Smooth muscle cell (in vitro differentiated cells): ENCODE measurements around the gene CACNA1S. TPM values are rescaled to one million over a fixed set of nuclear protein-coding genes. Genes with fewer than 3 reads are reported as not detected.
A peak's percentile ranks its signal among the peaks of the same experiment; 100 is the strongest.

Source experiments
- DNase-seq: peaks from one replicate; lab custom pipeline; 2025; ENCODE audit not compliant: unreplicated experiment; lab: John Stamatoyannopoulos, UW
- H2AFZ ChIP-seq: fragments of 200-600 bp; sonication (generic); 2 replicates; pipeline ENCODE4 v1.6.0; 2016; ENCODE audit warnings: antibody characterized with exemption, low read depth, mild to moderate bottlenecking
- H3F3A ChIP-seq: fragments of 200-600 bp; sonication (generic); 2 replicates; pipeline ENCODE4 v1.6.0; 2017; ENCODE audit warnings: antibody characterized with exemption, low read depth
- H3K27ac ChIP-seq: fragments of 200-600 bp; sonication (generic); 2 replicates; pipeline ENCODE4 v1.5.1; 2016; ENCODE audit warnings: low read depth, mild to moderate bottlenecking
- H3K27me3 ChIP-seq: fragments of 200-600 bp; sonication (generic); 2 replicates; pipeline ENCODE4 v1.6.1; 2016; ENCODE audit warnings: low read depth, mild to moderate bottlenecking
- H3K36me3 ChIP-seq: fragments of 200-600 bp; sonication (generic); 2 replicates; pipeline ENCODE4 v1.5.1; 2016; ENCODE audit warnings: low read depth
- H3K4me1 ChIP-seq: fragments of 200-600 bp; sonication (generic); 2 replicates; pipeline ENCODE4 v1.5.1; 2016; ENCODE audit warnings: low read depth
- H3K4me2 ChIP-seq: fragments of 200-600 bp; sonication (generic); 2 replicates; pipeline ENCODE4 v1.6.0; 2016; ENCODE audit warnings: mild to moderate bottlenecking
- H3K4me3 ChIP-seq: fragments of 200-600 bp; sonication (generic); 2 replicates; pipeline ENCODE4 v1.5.1; 2016; ENCODE audit warnings: mild to moderate bottlenecking
- H3K79me2 ChIP-seq: fragments of 200-600 bp; sonication (generic); 2 replicates; pipeline ENCODE4 v1.6.0; 2016; ENCODE audit warnings: low read depth, mild to moderate bottlenecking
- H3K9ac ChIP-seq: fragments of 200-600 bp; sonication (generic); 2 replicates; pipeline ENCODE4 v1.6.0; 2016; ENCODE audit warnings: low read depth
- H3K9me3 ChIP-seq: fragments of 200-600 bp; sonication (generic); replicated peaks from 2 replicates; pipeline ENCODE4 v1.5.1; 2016; ENCODE audit warnings: low read depth
- H4K20me1 ChIP-seq: fragments of 200-600 bp; sonication (generic); 2 replicates; pipeline ENCODE4 v1.6.0; 2016; ENCODE audit warnings: low read depth
- WGBS: methylation state at CpG from one replicate; pipeline ENCODE4 v1.1.7; 2016; ENCODE audit warnings: low lambda C conversion rate; 5-methylcytosine and 5-hydroxymethylcytosine counted together
- polyA plus RNA-seq: library from polyadenylated mRNA; unstranded; fragments of >200 nt; fragmentation: Nextera tagmentation; extraction: Ambion mirVana; gene quantifications from 2 replicates; pipeline ENCODE4 v1.2.1, GENCODE V29; 2016
- total RNA-seq: library from RNA; depleted of rRNA; stranded (reverse); fragments of >200 nt; gene quantifications from 2 replicates; pipeline ENCODE4 v1.2.3, GENCODE V29; 2014
- TF ChIP-seq, protein P1 (sequence below): fragments of 200-600 bp; sonication (generic); IDR thresholded peaks from 2 replicates; pipeline ENCODE4 v1.5.1; 2017; ENCODE audit warnings: borderline replicate concordance, mild to moderate bottlenecking, antibody characterized with exemption; ENCODE audit not compliant: insufficient read depth, poor library complexity, severe bottlenecking

The CACNA1S gene
- total and polyA plus RNA-seq, 2 experiments from 2014 or later: not detected

DNA sequence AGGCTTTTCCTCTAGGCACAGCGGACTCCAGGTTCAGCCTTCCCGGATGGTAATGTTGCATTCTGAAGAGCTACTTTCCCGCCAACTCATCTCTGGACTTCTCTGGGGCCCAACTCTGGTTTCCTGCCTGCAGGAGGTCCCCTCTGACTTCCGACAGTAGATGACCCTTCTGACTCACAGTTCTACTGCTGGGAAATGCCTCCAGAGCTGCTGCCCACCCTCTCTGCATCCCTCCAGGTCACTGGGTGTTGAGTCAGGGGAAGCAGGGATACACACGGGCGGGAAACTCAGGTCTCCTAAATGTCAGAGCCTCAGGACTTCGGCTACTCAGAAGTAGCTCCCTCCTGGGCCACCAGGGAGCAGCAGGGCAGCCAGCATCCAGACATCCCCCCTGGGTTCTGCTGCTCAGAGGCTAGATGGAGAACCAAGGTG is 86.6 kb downstream of the CACNA1S start:
- no peaks in the 10 kb centered on the region for H3K9me3 ChIP-seq
- H3F3A ChIP-seq: peaks cover 5% of the 10 kb centered on the region
- WGBS: 24% methylated on average over 7 of the region's 7 CpGs
- H2AFZ ChIP-seq: no peak overlapping the region
- no peak overlapping the region for H3K27ac ChIP-seq
- no peak for DNase-seq
- no peaks in the 10 kb centered on the region for H3K27me3 ChIP-seq
- no peaks in the 10 kb centered on the region for H4K20me1 ChIP-seq
- H3K4me3 ChIP-seq: no peak overlapping the region
- H3K4me1 ChIP-seq: peaks cover 33% of the 10 kb centered on the region
- no peak overlapping the region for H3K9ac ChIP-seq
- TF ChIP-seq, protein P1, sequence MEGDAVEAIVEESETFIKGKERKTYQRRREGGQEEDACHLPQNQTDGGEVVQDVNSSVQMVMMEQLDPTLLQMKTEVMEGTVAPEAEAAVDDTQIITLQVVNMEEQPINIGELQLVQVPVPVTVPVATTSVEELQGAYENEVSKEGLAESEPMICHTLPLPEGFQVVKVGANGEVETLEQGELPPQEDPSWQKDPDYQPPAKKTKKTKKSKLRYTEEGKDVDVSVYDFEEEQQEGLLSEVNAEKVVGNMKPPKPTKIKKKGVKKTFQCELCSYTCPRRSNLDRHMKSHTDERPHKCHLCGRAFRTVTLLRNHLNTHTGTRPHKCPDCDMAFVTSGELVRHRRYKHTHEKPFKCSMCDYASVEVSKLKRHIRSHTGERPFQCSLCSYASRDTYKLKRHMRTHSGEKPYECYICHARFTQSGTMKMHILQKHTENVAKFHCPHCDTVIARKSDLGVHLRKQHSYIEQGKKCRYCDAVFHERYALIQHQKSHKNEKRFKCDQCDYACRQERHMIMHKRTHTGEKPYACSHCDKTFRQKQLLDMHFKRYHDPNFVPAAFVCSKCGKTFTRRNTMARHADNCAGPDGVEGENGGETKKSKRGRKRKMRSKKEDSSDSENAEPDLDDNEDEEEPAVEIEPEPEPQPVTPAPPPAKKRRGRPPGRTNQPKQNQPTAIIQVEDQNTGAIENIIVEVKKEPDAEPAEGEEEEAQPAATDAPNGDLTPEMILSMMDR: no peak
- H3K4me2 ChIP-seq: peak overlapping the region; percentile 2
- H3K79me2 ChIP-seq: no peaks in the 10 kb centered on the region
- no peaks in the 10 kb centered on the region for H3K36me3 ChIP-seq

DNA sequence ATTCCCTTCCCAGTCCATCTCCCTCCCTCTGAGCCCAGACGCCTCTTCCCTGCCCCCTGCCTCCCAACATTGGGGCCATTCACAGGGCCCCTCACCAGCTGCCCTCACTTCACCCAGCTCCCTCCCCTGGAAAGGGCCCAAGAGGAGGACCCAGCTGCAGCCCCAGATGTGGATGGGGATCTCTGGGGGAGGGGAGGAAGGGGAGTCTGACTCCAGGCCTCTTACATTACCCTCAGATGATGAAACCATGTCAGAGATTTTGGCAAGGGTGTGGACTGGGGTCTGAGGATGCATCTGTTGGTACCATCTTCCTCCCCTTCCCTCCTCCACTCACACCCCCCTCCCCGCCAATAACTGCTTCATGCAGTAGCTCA is 87.6 kb downstream of the CACNA1S start:
- no peak for DNase-seq
- Histone ChIP-seq H3K4me3 (no peak overlapping the region), H4K20me1 (no peaks in the 10 kb centered on the region), H3K4me1 (peaks cover 43% of the 10 kb centered on the region), H3K27ac (no peak overlapping the region), H3F3A (peaks cover 5% of the 10 kb centered on the region), H3K27me3 (no peaks in the 10 kb centered on the region), H3K9me3 (no peaks in the 10 kb centered on the region), H2AFZ (no peak overlapping the region), H3K4me2 (no peak overlapping the region), H3K79me2 (no peaks in the 10 kb centered on the region), H3K36me3 (no peaks in the 10 kb centered on the region), H3K9ac (no peak overlapping the region)
- TF ChIP-seq, protein P1: no peak
- 85% methylated on average over 2 of the region's 2 CpGs for WGBS

DNA sequence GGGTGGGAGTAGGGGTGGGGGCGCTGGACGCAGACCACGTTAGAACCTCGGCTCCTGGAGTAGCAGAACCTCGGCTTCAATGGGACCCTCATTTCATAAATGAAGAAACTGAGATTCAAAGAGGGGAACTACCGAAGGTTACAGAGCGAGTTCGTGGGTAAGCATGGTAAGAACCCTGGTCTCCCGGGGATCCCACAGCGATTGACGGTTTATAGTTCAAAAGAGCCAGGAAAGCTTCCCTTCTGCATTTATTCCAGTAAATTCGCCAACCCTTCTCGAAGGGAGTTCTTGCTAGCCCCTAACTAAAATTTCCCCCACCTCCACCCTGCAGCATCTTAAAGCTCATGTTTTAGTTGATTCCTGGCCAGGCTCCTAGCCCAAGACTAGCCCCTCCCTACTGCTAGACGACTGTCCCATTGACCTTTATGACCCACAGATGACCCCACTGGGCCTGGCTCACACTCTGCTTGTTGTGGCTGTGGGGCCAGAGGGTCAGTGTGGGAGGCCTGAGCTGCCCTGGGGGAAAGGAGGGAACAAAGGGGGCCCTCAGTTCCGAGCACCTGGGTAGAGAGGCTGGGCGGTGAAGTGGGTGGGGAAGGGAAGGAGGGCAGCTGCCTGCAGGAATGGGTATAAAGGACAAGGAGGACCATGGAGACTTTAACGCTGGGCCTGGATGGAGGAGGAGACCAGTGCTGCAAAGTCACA is 88.2 kb downstream of the CACNA1S start:
- Histone ChIP-seq H3K36me3 (no peaks in the 10 kb centered on the region), H4K20me1 (no peaks in the 10 kb centered on the region), H3K27me3 (no peaks in the 10 kb centered on the region), H3K9me3 (no peaks in the 10 kb centered on the region), H3K9ac (no peak overlapping the region), H3K4me3 (peak overlapping the region; percentile 70), H3K79me2 (no peaks in the 10 kb centered on the region), H3K4me1 (peaks cover 48% of the 10 kb centered on the region), H2AFZ (no peak overlapping the region), H3K4me2 (peak overlapping the region; percentile 99), H3K27ac (no peak overlapping the region), H3F3A (peaks cover 5% of the 10 kb centered on the region)
- TF ChIP-seq, protein P1: no peak
- no peak for DNase-seq
- 40% methylated on average over 15 of the region's 17 CpGs for WGBS

DNA sequence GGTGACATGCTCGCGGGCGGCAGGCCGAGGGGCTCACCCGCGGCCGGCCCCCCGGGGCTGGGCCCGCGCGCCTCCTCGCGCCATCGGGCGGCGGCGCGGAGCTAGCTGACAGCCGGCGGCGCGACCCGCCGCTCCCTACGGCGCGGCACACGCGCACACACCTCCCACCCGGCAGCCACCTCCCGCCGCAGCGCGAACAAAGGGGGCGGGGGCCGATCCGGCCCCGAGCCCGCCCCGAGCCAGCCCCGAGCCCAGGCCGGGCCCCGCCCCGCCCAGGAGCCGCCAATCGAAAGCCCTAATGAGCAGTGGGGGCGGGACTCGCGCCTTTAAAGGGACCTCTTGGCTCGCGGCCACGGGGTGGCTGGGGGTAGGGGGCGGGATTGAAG is 88.7 kb downstream of the CACNA1S start, which contains the start of gene KIF21B:
Gene KIF21B (minus strand): TSS at position 198 of the 386 bp plus-strand sequence. CDS start 331 bp downstream, outside the sequence.
- WGBS: 0% methylated on average over 2 of the region's 53 CpGs
- H3K27ac ChIP-seq: no peak within 1 kb of the TSS
- peak within 1 kb of the TSS; percentile 99 for H3K4me2 ChIP-seq
- TF ChIP-seq, protein P1: no peak
- H3F3A ChIP-seq: peaks cover 5% of the 10 kb centered on the region
- DNase-seq: peak; percentile 52
- H3K79me2 ChIP-seq: no peaks in the 10 kb centered on the region
- H4K20me1 ChIP-seq: no peaks in the 10 kb centered on the region
- H3K9ac ChIP-seq: peak within 1 kb of the TSS; percentile 39
- peaks cover 48% of the 10 kb centered on the region for H3K4me1 ChIP-seq
- no peaks in the 10 kb centered on the region for H3K36me3 ChIP-seq
- peak within 1 kb of the TSS; percentile 70 for H3K4me3 ChIP-seq
- no peaks in the 10 kb centered on the region for H3K9me3 ChIP-seq
- peak within 1 kb of the TSS; percentile 40 for H2AFZ ChIP-seq
- H3K27me3 ChIP-seq: no peaks in the 10 kb centered on the region
